OCI-M1 (cell line): Measurements from ENCODE around the gene FRY.

Experiments
- DNase-seq: peaks from one replicate; lab custom pipeline; 2025; lab: John Stamatoyannopoulos, UW

FRY gene

GRCh38 chr13:32310134-32310706 is 278.6 kb downstream of the FRY start:
- DNase-seq: peak; percentile 76

DNA sequence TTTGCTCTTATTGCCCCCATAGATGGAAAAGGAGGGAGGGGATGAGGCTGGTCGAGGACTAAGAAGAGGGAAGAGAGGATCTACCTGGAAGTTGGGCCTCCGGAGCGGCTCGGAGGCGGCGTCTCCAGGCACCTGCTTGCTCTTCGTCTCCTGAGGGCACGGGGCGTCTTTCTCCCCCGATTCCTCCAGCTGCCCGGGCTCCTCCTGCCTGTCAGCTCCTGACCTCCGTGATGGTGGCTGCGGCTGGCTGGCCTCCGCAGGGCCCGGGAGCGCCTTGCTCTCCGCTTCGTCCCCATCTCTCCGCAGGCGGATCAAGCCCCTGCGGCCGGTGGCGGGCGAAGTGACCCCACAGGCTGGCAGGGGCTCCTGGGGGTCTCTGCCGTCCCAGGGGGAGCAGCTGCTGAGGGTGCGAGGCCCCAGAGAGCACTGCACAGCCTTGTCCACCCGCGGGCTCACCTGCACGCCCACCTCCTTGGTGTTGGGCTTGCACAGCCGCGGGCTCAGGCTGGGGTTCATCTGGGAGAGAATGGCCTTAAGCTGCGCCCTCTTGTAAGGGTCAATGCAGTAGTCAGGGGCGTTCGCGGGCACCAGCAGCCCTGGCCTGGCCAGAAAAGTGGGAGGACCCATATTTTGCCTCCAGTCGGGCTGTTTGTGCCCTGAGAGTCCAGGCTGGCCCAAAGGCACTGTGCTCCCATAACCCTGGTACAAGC is 279.8 kb downstream of the FRY start:
- no peak for DNase-seq

DNA sequence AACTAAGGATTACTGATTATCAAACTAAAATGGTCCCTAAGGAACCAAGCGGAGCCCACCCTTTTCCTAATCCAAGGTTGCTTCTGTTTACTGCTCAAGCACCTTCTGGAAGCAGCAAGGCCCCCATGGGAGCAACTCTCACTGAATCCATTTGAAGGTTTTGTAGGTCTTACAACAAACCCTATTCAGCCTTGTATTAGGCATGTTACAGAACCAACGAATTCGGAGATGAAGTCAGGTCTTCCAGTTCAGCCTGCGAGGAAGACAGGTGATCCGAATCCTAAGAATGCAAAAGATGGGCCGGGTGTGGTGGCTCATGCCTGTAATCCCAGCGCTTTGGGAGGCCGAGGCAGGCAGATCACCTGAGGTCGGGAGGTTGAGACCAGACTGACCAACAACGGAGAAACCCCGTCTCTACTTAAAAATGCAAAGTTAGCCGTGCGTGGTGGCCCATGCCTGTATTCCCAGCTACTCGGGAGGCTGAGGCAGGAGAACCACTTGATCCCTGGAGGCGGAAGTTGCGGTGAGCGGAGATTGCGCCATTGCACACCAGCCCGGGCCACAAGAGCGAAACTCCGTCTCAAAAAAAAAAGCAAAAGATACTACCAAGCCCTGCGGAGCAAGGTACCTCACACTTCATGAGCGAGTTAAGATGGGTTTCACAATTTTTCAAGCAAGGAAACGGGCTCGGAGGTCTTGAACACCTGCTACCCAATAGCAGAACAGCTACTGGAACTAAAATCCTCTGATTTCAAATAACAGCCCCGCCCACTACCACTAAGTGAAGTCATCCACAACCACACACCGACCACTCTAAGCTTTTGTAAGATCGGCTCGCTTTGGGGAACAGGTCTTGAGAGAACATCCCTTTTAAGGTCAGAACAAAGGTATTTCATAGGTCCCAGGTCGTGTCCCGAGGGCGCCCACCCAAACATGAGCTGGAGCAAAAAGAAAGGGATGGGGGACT is 283.0 kb downstream of the FRY start:
- DNase-seq: peak; percentile 73

DNA sequence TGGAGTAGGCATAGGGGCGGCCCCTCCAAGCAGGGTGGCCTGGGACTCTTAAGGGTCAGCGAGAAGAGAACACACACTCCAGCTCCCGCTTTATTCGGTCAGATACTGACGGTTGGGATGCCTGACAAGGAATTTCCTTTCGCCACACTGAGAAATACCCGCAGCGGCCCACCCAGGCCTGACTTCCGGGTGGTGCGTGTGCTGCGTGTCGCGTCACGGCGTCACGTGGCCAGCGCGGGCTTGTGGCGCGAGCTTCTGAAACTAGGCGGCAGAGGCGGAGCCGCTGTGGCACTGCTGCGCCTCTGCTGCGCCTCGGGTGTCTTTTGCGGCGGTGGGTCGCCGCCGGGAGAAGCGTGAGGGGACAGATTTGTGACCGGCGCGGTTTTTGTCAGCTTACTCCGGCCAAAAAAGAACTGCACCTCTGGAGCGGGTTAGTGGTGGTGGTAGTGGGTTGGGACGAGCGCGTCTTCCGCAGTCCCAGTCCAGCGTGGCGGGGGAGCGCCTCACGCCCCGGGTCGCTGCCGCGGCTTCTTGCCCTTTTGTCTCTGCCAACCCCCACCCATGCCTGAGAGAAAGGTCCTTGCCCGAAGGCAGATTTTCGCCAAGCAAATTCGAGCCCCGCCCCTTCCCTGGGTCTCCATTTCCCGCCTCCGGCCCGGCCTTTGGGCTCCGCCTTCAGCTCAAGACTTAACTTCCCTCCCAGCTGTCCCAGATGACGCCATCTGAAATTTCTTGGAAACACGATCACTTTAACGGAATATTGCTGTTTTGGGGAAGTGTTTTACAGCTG is 283.9 kb downstream of the FRY start, which contains the start of the genes BRCA2 and ZAR1L:
Gene BRCA2, plus strand, starts transcription at position 271 of the 790 bp plus-strand sequence. CDS start 953 bp downstream, outside the sequence.
Gene ZAR1L, minus strand, starts transcription at position 126 of the 790 bp plus-strand sequence. CDS start 3,438 bp downstream, outside the sequence.
- peak; percentile 94 for DNase-seq

GRCh38 chr13:32316028-32316339 is 284.4 kb downstream of the FRY start:
- DNase-seq: no peak

DNA sequence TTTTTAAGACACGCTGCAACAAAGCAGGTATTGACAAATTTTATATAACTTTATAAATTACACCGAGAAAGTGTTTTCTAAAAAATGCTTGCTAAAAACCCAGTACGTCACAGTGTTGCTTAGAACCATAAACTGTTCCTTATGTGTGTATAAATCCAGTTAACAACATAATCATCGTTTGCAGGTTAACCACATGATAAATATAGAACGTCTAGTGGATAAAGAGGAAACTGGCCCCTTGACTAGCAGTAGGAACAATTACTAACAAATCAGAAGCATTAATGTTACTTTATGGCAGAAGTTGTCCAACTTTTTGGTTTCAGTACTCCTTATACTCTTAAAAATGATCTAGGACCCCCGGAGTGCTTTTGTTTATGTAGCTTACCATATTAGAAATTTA is 284.9 kb downstream of the FRY start:
- peak; percentile 37 for DNase-seq

- DNase-seq: no peak
Measured at GRCh38 chr13:32317716-32318465, 286.3 kb downstream of the FRY start.

DNA sequence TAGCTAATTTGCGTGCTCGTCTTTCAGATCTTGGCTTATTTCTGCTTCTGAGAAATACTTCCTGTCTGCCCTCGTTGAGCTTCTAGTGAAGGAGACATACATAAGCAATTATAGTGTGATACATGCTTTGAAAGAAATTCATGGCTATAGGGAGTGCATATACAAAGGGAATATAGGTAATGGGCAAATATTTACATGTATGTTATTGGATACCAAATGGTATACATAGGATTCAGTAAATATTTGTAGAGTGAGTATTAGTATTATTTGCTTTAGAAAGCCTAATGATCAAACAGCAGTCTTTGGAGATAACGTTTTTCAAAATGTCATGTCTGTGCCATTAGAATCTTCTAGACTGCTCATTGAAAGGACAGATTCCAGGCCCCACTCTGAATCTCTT is 289.0 kb downstream of the FRY start:
- DNase-seq: no peak

DNA sequence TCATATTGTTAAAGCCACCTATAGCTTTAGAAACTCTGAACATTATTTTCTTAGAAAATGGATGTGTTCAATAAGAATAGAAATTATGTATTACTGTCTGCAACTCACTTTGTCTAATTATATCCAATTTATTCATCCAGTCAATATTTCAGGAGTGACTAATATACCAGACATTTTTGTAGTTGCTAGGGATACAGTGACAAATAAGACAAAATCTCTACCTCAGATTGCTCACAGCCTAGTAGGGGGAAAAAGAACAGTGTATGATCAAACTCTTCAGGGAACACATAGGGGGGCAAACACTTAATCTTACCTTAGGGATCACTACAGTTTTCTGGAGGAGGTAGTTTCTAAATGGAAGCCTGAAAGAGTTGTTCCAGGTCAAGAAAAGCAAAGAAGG is 292.3 kb downstream of the FRY start:
- DNase-seq: no peak

DNA sequence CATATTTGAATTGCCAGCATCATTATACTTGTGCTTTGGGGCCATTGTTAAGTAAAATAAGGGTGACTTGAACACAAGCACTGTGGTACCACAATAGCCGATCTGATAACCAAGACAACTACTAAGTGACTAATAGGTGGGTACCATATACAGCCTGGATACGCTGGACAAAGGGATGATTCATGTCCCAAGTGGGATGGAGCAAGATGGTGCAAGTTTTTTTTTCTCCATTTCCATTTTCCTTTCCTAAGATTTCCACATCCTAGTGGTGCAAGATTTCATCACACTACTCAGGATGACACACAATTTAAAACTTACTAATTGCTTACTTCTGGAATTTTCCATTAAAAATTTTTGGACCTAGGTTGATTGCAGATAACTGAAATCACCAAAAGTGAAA is 298.9 kb downstream of the FRY start:
- no peak for DNase-seq

DNA sequence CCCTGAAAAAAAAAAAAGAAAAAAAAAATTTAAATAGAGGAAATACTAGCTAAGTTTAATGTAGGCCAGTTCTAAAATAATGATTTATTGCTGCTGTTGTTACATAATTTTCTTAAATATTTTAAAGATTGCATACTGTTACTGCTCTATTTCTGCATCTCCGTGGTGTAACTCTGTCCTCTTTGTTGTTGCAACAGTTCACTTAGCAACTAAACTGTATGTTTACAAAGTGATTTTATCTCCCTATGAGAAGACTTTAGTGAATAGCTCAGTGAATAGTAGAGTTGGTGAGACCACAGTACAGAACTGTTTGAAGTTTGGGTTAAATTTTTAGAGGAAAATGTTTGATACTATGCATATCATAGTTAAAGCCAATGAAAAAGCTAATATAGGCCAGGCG is 303.1 kb downstream of the FRY start:
- no peak for DNase-seq

DNA sequence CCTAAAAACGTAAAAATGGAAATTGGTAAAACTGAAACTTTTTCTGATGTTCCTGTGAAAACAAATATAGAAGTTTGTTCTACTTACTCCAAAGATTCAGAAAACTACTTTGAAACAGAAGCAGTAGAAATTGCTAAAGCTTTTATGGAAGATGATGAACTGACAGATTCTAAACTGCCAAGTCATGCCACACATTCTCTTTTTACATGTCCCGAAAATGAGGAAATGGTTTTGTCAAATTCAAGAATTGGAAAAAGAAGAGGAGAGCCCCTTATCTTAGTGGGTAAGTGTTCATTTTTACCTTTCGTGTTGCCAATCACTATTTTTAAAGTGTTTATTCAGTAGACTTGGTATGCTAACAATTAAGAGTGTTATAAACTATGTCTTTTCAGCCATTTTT is 309.3 kb downstream of the FRY start:
- peak; percentile 78 for DNase-seq

DNA sequence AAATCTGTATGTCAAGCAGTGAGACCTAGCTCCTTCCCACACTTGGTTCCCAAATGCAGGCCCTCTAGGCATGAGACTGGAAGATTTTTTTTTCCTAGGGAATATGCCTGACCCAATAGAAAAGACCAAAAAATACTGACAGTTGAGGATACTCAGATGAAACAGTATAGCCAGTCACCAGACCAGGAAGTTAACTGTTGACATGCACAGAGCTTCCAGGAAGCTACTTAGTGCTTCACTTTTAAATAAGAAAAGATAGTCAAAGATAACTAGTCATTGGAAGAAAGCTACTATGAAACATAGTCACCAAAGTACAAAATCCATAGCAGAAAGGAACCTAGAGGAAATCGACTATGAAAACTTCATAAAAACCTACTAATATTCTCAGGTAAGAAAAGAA is 316.1 kb downstream of the FRY start:
- DNase-seq: no peak
